HepG2 (cell line): Measurements from ENCODE around the gene PPP1R18. TPM values are rescaled to one million over a fixed set of nuclear protein-coding genes. Genes with fewer than 3 reads are reported as not detected.

ENCODE experiments used
- ARNTL ChIP-seq: sonication (generic); formaldehyde crosslinking; IDR thresholded peaks from 2 replicates; pipeline ENCODE4 v1.4.0; 2020; ENCODE audit warnings: mild to moderate bottlenecking, missing genetic modification reagents
- CREBL2 ChIP-seq: sonication (generic); formaldehyde crosslinking; IDR thresholded peaks from 2 replicates; pipeline ENCODE4 v1.8.1; 2023; ENCODE audit warnings: missing genetic modification reagents, mild to moderate bottlenecking, borderline replicate concordance
- GABPB1 ChIP-seq: IDR thresholded peaks from 2 replicates; pipeline ENCODE4 v1.6.1; 2016; ENCODE audit warnings: mild to moderate bottlenecking, missing genetic modification reagents, moderate library complexity, missing compliant biosample characterization
- GRHL1 ChIP-seq: sonication (generic); formaldehyde crosslinking; conservative IDR thresholded peaks from 2 replicates; pipeline ENCODE4 v1.8.0; 2022; ENCODE audit warnings: missing genetic modification reagents
- IKZF5 ChIP-seq: IDR thresholded peaks from 2 replicates; pipeline ENCODE4 v1.6.1; 2018; ENCODE audit warnings: missing genetic modification reagents, mild to moderate bottlenecking, missing compliant biosample characterization
- SOX13 ChIP-seq, 3 experiments: fragments of 450-650 bp in 1 of 3; sonication (generic) in 1 of 3; formaldehyde crosslinking in 1 of 3; IDR thresholded peaks in 2 of 3; conservative IDR thresholded peaks in 1 of 3; 2 replicates each; pipeline versions ENCODE4 v1.5.0 to v1.6.1; 2016 to 2020; ENCODE audit warnings: antibody characterized with exemption in 1 of 3, mild to moderate bottlenecking in 1 of 3, missing compliant biosample characterization in 1 of 3, missing genetic modification reagents in 1 of 3, moderate library complexity in 1 of 3
- SP4 ChIP-seq: sonication (generic); formaldehyde crosslinking; IDR thresholded peaks from 2 replicates; pipeline ENCODE4 v1.8.1; 2023; ENCODE audit warnings: mild to moderate bottlenecking, missing genetic modification reagents
- SRSF1 ChIP-seq: fragments of 200-400 bp; formaldehyde crosslinking; optimal IDR thresholded peaks from 2 replicates; pipeline ENCODE3; 2017; ENCODE audit warnings: mild to moderate bottlenecking, low read depth, low read length, moderate library complexity
- TCF12 ChIP-seq, 2 experiments: fragments of 450-650 bp in 1 of 2; sonication (generic) in 1 of 2; formaldehyde crosslinking in 1 of 2; IDR thresholded peaks; 2 replicates each; pipeline versions ENCODE4 v1.6.1 to v1.8.0; 2017 to 2022; ENCODE audit warnings: antibody characterized with exemption in 1 of 2, mild to moderate bottlenecking in 1 of 2, missing genetic modification reagents in 1 of 2, moderate library complexity in 1 of 2
- TRAFD1 ChIP-seq: sonication (generic); formaldehyde crosslinking; IDR thresholded peaks from 2 replicates; pipeline ENCODE4 v1.5.1; 2020; ENCODE audit warnings: missing genetic modification reagents, mild to moderate bottlenecking, borderline replicate concordance
- ZNF235 ChIP-seq: sonication (generic); formaldehyde crosslinking; IDR thresholded peaks from 2 replicates; pipeline ENCODE4 v1.8.1; 2023; ENCODE audit warnings: mild to moderate bottlenecking, missing genetic modification reagents, borderline replicate concordance
- ZNF263 ChIP-seq: sonication (generic); formaldehyde crosslinking; IDR thresholded peaks from 2 replicates; pipeline ENCODE4 v1.4.0; 2020; ENCODE audit warnings: missing genetic modification reagents
- ZNF350 ChIP-seq: sonication (generic); formaldehyde crosslinking; IDR thresholded peaks from 2 replicates; pipeline ENCODE4 v1.4.0; 2020; ENCODE audit warnings: mild to moderate bottlenecking, low read depth, missing genetic modification reagents, borderline replicate concordance
- ZNF576 ChIP-seq: sonication (generic); formaldehyde crosslinking; IDR thresholded peaks from 2 replicates; pipeline ENCODE4 v1.4.0; 2020; ENCODE audit warnings: mild to moderate bottlenecking, missing genetic modification reagents
- ZNF746 ChIP-seq: sonication (generic); formaldehyde crosslinking; IDR thresholded peaks from 2 replicates; pipeline ENCODE4 v1.8.0; 2022; ENCODE audit warnings: mild to moderate bottlenecking, missing genetic modification reagents
- ZNF839 ChIP-seq: sonication (generic); formaldehyde crosslinking; IDR thresholded peaks from 2 replicates; pipeline ENCODE4 v1.4.0; 2020; ENCODE audit warnings: missing genetic modification reagents, mild to moderate bottlenecking, borderline replicate concordance
- polyA plus RNA-seq, 8 experiments: library from polyadenylated mRNA; depleted of rRNA in 3 of 8; stranded (reverse) in 7 of 8; unstranded in 1 of 8; fragments of >200 nt; fragmentation: Illumina TruSeq in 4 of 8; extraction: Trizol in 4 of 8; gene quantifications; 2 replicates each; pipeline versions ENCODE4 v1.2.1 to v1.2.3, GENCODE V29; 2011 to 2016; ENCODE audit warnings: low read depth in 4 of 8, missing spikeins in 1 of 8, mixed read lengths in 1 of 8; ENCODE audit not compliant: insufficient read depth in 1 of 8
- total RNA-seq, 5 experiments: library from RNA; depleted of rRNA; stranded (reverse); fragments of >200 nt; fragmentation: Illumina TruSeq; extraction: Trizol; gene quantifications; 2 replicates each; pipeline ENCODE4 v1.2.3, GENCODE V29; 2016; ENCODE audit warnings: low read depth in 1 of 5
- TF ChIP-seq, protein P1 (sequence below): sonication (generic); formaldehyde crosslinking; IDR thresholded peaks from 2 replicates; pipeline ENCODE4 v1.5.0; 2020; ENCODE audit warnings: mild to moderate bottlenecking, missing genetic modification reagents, moderate library complexity

PPP1R18 gene
- total and polyA plus RNA-seq, 2 of the 13 experiments (the other 11 are each of a cell fraction or from before 2014, with no cell fraction given) = 4.9 to 9.2 TPM

DNA sequence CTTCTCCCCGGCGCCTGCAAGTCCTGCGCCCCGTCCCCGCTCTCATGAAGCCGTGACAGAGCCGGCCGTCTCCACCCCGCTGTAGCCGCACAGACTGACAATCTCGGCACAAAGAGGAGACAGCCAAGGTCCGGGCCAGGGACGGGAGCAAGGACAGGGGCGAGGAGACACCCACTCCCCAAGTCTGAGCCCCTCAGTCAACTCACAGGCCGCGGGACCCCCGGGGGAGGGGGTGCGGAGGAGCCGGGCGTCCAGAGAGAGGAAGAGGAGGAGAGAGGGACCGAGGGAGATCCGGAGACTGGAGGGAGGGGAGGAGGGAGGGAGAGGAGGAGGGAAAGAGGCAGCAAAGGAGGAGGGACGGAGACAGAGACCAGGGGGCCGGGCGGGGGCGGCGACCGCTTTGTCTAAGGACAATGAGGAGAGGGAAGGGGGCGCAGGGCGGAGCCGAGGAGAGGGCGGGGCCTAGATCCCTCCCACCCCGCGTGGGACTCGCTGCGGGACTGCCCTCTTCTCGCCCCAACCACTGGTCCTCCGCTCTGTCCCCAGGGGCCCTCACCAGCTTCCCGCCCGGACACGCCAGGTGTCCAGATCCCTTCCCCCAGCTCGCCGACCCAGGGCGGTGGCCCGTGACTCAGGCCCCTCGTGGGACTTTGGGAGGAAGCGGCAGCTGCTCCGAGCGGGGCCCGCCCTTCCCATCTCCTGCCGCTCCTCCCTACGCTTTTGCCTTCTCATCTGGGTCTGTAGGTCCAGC lies 638 bp upstream of the PPP1R18 start (continued):
- TF ChIP-seq, protein P1, sequence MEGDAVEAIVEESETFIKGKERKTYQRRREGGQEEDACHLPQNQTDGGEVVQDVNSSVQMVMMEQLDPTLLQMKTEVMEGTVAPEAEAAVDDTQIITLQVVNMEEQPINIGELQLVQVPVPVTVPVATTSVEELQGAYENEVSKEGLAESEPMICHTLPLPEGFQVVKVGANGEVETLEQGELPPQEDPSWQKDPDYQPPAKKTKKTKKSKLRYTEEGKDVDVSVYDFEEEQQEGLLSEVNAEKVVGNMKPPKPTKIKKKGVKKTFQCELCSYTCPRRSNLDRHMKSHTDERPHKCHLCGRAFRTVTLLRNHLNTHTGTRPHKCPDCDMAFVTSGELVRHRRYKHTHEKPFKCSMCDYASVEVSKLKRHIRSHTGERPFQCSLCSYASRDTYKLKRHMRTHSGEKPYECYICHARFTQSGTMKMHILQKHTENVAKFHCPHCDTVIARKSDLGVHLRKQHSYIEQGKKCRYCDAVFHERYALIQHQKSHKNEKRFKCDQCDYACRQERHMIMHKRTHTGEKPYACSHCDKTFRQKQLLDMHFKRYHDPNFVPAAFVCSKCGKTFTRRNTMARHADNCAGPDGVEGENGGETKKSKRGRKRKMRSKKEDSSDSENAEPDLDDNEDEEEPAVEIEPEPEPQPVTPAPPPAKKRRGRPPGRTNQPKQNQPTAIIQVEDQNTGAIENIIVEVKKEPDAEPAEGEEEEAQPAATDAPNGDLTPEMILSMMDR (CRISPR knock-in tag) = peak; percentile 6; the same call in 1 of the 2 replicates
- TF ChIP-seq SRSF1 (peak; percentile 95), ZNF746 (peak; percentile 45; the same call in 1 of the 2 replicates), TCF12 (IDR thresholded peaks at IDR 0.05) (no peak), TCF12 (CRISPR knock-in tag; IDR thresholded peaks at IDR 0.05) (peak; percentile 46; the same call in 1 of the 2 replicates), SOX13 (IDR thresholded peaks at IDR 0.05) (peak; percentile 75; the same call in 1 of the 2 replicates), SOX13 (CRISPR knock-in tag; conservative IDR thresholded peaks at IDR 0.05 in 1 of 2, IDR thresholded peaks at IDR 0.05 in 1 of 2) (peak in 1 of 2 experiments; percentile 85; a peak in 2 of 4 replicates), CREBL2 (no peak), ARNTL (CRISPR knock-in tag) (0 out of 2 replicates have a peak, but pooled peaks have one; percentile 34), IKZF5 (CRISPR knock-in tag) (peak; percentile 44; the same call in 1 of the 2 replicates), SP4 (peak; percentile 58), ZNF839 (CRISPR knock-in tag) (no peak), ZNF235 (CRISPR knock-in tag) (peak; percentile 31; the same call in 1 of the 2 replicates), GABPB1 (CRISPR knock-in tag) (peak; percentile 57; the same call in 1 of the 2 replicates), ZNF576 (CRISPR knock-in tag) (no peak), TRAFD1 (CRISPR knock-in tag) (no peak), ZNF263 (CRISPR knock-in tag) (peak; percentile 99), GRHL1 (no peak), ZNF350 (0 out of 2 replicates have a peak, but pooled peaks have one; percentile 32)
